GM18861 (cell line): ENCODE results near the gene KRTAP5-3.
"Not testable (repeated sequence)": the region's sequence is repeated elsewhere in the genome, so short reads cannot be mapped to it uniquely, and the experiment has no call there.

Source experiments
- ATAC-seq: cut with Tn5 transposase; IDR thresholded peaks from one replicate; pipeline ENCODE4 v1.9.1; 2021; ENCODE audit not compliant: unreplicated experiment

The KRTAP5-3 gene

DNA sequence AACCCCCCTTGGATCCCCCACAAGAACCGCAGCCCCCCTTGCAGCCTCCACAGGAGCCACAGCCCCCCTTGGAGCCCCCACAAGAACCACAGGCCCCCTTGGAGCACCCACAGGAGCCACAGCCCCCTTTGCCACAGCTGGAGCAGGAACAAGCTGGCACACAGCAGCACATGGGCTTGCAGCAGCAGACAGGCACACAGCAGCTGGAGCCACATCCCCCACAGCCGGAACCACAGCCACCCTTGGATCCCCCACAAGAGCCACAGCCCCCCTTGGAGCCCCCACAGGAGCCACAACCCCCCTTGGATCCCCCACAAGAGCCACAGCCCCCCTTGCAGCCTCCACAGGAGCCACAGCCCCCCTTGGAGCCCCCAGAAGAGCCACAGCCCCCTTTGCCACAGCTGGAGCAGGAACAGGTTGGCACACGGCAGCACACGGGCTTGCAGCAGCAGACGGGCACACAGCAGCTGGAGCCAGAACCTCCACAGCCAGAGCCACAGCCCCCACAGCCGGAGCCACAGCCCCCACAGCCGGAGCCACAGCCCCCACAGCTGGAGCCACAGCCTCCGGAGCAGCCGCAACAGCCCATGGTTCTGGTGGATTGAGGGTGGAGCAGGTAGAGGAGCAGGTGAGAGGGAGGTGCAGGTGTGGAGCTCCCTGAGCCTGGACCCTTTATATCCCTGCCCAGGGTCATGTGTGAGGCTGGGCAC, 23.4 kb downstream of the KRTAP5-3 start, which contains the start of gene KRTAP5-1:
Gene KRTAP5-1, minus strand, starts transcription at position 623 of the 710 bp plus-strand sequence. Its CDS starts 34 bp downstream, at position 589.
- not testable (repeated sequence) for ATAC-seq

DNA sequence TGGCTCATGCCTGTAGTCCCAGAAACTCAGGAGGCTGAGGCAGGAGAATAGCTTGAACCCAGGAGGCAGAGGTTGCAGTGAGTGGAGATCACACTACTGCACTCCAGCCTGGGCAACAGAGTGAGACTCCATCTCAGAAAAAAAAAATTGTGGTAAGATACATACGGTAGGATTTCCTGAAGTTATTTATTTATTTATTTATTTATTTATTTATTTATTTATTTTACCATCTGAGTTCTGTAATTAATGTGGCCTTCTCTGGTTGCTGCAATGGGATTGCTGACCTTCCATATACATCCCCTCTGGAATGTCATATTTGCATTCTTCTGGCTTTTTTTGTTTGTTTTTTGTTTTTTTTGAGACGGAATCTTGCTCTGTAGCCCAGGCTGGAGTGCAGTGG, 25.4 kb downstream of the KRTAP5-3 start:
- not testable (repeated sequence) for ATAC-seq

DNA sequence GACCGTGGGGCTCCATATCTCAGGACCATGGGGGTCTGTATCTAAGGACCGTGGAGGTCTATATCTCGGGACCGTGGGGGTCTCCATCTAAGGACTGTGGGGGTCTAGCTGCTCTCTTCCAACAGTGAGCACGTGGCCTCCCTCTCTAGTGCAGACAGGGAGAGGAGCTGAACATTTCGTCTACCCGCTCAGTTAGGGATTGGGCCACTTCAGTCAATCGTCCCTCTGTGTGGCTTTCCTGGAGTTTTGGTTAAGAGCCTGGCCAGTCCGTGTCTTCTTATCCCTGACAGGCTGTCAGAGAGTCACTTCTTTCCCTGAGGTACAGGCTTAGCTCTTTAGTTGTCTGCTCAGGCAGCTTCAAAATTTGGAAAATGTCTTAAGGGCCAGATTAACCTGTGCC, 26.3 kb downstream of the KRTAP5-3 start:
- ATAC-seq = no peak

DNA sequence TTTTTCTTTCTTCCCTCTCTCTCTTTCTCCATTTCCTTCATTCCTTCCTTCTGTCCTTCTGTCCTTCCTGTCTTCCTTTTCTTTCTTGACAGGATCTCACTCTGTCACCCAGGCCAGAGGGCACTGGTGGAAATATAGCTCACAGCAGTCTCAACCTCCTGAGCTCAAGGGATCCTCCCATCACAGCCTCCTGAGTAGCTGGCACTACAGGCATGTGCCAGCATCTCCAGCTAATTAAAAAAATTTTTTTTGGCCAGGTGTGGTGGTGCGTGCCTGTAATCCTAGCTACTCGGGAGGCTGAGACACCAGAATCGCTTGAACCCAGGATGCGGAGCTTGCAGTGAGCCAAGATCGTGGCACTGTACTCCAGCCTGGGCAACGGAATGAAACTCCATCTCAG, 31.4 kb downstream of the KRTAP5-3 start:
- ATAC-seq = no peak

DNA sequence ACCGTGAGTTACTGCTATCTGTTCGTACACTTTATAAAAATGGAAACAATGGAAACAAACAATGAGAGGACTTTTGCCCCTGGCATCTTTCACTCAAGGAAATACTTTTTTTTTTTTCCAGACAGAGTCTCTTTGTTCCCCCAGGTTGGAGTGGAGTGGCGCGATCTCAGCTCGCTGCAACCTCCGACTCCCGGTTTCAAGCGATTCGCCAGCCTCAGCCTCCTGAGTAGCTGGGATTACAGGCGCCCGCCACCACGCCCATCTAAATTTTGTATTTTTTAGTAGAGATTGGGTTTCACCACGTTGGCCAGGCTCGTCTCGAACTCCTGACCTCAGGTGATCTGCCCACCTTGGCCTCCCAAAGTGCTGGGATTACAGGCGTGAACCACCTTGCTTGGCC, 32.5 kb downstream of the KRTAP5-3 start:
- not testable (repeated sequence) for ATAC-seq

DNA sequence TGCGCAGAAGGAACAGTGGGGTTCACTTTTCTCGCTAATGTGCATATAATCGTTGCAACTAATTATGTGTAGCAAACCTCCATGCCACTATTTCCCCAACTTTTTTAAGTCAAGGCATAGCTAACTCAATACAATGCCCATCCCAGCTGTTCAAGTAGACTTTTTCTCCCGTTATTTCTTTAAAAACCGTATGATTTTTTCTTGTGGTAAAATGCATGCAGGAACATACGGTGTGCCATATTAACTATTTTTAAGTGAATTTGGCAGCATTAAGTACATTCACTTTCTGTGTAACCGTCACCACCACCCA, 33.4 kb downstream of the KRTAP5-3 start:
- no peak for ATAC-seq

DNA sequence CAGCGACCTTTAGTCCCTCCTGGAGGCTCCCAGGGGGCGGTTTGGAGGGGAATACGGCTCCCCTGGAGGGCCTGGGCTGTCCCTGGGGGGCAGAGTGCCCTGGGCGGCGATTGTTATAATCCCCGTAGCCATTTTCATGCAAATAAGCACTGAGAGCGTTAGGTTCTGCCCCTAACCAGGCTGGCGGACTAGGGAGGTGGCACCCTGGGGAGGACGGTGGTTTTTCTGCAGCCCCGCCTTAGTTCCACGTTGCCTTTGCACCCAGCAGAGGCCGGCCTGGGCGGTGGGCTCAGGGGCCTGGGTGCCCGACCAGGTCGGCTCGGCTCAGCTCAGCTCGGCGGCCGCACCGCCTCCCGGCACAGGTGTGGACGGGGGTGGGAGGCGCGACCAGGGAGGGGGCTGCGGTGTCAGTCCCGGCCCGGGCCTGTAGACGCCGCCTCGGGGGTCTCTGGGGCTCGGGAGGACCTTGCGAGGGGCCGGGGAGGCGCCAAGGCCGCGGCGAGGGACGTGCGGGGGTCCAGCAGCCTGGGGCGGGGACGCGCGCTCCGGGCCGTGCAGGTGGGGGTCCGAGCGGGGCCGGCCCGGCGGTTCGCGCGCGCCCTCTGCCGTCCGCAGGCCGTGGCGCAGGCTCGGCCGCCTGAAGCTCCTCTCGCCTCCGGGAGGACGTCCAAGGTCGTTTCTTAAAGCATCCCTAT, 33.9 kb downstream of the KRTAP5-3 start:
- ATAC-seq = no peak

DNA sequence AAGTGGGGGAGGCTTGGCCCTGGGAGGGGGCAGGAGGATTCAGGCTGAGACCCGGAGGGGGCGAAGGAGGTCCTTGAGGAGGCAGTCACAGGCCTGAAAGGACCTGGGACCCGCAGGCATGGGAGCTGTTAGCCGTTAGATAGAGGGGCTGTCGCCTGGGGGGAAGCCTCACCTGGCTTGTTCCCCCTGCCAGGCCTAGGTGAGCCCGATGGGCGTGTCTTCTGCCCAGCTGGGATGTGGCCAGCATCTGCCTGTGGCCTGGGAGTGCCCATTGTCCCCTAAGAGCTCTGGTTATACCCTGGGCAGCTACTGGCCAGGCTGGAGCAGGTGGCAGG, 34.4 kb downstream of the KRTAP5-3 start:
- no peak for ATAC-seq

DNA sequence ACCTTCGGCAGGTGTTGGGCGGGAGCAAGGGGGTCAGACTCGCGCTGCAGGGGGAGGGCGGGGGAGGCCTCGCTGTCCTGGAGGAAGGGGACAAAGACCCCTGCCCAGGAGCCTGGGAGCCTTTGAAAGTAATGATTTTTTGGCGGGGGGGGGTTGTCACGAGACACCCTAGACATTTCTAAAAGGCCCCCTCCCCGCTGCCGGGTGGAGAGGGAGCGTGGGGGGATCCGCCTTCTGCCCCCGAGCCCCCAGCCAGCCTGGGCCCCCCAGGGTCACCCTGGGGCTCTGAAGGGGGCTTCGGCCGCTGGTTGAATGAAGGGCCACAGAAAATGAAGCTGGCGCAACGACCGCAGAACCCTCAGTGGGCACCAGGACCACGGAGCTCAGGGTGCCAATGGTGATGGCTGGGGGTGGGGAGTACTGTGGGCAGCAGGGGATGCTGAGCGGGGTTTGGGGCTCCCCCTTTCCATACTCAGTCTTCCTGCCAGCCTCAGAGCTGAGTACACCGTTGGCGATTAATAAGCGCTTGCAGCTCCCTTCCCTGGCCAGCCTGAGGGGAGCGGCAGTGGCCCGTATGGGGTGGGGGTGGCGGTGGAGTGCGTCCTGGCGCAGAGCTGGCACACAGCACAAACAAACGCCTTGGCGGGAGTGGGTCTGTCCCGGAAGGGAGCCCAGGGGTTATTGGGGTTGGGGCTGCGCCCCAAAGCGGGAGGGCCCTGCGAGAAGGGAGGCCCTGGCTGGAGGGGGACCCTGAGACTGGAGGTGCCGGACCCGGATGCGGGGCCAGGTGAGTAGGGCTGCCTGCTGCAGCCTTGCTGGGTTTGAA, 35.0 kb downstream of the KRTAP5-3 start:
- no peak for ATAC-seq

DNA sequence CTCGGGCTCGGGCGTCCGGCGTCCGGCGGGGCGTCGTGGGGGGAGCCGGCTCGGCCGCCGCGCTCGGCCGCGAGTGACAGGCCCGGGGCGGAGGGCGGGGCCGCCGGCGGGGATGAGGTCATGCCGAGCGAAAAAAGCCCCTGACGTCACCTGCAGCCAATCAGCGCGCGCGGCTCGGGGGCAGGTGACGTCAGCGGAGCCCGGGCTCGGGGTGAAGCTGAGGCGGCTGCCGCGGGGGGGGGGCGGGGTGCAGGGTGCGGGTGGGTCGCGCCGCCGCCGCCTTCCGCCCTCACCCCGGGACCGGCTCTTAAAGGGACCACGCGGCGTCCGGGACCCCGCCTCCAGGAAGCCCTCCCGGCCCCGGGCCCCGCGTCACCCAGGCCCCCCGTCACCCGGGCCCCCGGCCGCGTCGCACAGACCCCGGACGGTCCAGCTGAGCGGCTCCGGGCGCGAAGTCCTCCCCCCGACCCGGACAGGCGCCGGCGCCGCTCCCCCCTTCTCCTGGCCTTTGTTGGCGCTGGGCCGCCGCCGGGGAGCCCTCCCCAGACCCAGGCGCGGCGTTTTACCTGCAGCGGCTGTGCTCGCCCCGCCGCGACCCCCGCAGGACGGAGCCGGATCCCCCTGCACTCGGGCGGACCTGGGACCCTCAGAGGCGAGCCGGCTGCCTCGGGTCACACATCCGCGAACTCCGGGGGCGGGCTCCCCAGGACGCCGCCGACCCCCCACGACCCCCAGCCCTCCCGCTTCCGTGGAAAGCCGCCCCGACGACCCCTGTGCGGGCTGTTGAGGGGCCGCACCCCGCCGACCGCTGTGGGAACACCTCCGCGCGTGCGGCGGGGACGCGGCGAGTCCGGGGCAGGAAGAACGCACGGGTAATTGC, 35.8 kb downstream of the KRTAP5-3 start, which contains the start of gene DUSP8:
Gene DUSP8, minus strand, starts transcription at position 75 of the 880 bp plus-strand sequence. CDS start 6,445 bp downstream, outside the sequence.
- peak; percentile 51 for ATAC-seq

DNA sequence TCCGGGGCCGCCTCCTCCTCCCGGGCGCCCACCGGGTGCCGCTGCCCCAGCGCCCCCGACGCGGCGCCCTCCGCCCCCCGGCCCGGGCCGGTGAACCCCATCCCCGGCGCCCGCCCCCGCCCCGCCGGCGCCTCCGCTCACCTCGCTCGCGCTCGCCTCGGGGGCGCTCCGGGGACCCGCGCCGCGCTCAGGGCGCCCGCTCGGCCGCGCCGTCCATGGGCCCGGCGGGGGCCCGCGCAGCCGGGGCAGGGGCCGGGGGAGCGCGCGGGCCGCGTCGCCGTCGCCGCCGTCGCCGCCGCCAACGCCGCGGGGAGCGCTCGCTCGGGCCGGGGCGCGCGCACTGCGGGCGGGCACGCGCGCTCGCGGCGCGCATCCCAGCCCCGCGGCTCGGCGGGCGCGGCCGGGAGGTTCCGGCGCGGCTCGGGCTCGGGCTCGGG, 36.5 kb downstream of the KRTAP5-3 start:
- no peak for ATAC-seq

DNA sequence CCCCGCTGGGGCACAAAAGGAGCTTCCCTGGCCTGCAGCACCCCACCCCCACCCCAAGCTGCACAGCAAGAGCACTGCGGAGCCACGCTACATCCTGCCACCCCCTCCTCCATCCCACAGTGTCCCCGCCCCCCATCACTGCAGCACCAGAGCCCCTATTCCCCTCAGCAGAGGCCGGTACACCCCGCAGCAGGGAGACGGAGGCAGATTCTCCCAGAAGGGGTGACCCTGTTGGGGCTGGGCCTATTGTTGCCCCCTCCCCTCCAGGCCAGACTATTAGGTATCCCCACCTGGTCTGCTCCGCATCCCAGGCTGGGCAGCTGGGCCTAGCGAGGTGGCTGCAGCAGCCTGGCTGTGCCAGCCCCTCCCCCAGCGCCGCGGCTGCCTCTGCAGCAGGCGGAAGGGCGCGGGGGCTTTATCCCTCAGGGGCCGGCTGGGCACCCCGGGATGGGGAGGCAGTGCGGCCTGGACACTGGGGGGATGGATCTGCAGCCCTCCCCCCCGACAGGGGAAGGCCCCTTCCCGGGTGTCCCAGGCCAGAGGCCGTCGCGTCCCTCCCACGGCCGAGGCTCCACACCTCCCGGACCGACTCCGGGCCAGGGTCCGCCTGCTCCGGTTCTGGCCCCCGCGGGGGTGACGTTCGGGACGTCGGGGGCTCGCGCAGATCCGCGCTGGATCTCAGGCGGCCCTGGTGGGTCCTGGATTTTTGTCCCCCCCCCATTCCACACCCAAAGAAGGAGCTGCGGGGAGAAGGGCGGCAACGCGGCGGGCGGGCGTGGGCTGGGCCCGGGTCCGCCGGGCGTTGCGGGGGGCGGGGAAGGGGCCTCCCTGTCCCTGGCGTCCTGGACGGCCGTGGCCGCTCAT, 37.1 kb downstream of the KRTAP5-3 start:
- no peak for ATAC-seq

DNA sequence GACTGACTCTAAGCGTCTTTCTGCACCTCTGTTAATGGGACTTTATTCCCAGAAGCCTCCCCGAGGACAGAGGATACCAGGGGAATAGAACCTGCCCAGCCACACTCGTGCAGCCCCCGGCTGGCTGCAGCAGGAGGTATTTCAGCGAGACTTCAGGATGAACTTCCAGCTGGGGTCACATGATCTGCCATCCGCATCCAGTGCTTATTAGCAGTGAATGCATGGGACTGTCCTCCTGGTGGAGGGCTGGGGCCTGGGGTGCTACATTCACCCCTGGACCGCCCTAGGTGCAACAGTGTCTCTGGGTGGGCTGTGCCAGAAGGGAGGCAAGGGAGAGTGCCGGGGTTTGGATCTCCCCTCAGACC, 37.8 kb downstream of the KRTAP5-3 start:
- ATAC-seq = no peak

DNA sequence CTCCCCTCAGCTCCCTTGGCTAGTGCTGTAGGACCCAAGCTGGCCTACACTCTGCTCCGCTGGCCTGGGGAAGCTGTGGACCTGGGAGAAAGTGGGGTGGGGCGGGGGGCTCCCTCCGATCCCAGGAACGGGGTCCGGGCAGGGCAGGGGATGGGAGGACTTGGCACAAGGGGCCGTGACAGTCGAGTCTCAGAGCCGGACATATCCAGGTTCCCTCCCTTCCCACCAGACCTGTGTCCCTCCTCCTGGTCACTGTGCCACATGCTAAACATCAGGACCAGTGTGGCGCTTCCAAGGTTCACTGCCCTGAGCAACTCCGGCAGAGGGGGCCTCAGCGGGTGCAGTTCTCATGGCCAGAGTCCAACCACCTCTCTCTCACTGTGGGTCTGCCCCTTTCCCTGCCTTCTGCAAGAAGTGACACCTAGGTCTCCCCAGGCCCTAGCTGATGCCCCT, 38.2 kb downstream of the KRTAP5-3 start:
- ATAC-seq = no peak

DNA sequence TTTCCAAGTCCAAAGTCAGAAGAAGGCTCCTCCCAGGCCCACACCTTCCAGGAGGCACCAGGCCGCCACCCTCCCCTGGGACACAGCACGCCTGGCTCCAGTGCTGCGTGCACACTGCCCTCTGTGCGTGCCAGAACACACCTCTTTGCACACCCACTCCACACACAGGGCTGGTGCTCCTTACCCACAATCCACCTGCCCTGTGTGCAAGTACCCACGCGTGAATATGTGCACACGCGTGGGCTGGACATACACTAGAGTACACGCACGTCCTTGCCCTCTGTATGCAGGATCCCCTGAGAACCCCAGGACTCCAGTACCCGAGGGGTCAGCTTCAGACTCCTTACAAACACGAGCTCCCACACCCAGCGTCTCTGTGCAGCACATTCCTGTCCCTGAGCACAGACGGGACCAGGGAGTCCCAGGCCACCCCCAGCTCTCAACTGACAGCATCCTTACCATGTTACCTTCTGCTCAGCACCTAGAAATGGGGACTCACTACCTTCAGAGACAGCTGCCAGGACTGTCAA, 38.9 kb downstream of the KRTAP5-3 start:
- no peak for ATAC-seq

DNA sequence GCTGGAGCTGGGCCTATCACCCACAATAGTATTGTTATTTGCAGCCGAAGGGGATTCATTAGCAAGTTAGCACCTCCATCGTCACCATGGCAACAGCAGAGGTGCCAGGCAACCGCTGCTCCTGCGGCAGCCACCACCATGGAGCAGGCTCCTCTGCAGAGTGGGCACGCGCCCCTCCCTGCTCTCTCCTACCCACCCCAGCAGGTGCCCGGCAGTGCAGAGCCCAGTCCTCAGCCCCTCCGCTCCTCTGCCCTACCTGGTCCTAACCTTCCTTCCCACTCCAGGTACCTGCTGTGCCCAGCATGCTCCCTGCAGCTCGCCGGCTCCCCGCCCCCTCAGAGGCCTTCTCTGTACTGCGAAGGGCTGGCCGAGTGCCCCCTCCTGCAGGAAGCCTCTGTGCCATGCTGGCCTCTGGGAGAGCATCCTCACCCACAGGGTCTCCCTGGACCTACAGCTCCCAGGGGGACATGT, 39.8 kb downstream of the KRTAP5-3 start:
- ATAC-seq = no peak

DNA sequence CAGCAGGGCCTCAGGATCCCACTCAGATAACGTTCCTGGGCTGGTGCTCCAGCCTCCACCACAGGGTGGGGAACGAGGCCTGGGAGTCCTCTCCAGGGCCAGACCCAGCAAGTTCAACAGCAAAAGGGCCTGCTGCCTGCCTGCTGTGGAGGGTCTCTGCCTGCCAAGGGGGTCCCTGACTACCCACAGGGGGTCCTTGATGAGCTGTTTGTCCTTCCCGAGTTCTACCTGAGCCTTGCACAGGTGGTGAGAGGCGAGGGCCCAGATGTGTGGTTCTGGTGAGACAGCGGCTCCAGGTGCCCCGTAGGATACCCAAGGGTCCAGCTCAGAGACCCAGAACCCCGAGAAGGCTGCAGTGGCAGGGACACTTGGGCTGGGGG, 40.6 kb downstream of the KRTAP5-3 start:
- ATAC-seq = no peak

DNA sequence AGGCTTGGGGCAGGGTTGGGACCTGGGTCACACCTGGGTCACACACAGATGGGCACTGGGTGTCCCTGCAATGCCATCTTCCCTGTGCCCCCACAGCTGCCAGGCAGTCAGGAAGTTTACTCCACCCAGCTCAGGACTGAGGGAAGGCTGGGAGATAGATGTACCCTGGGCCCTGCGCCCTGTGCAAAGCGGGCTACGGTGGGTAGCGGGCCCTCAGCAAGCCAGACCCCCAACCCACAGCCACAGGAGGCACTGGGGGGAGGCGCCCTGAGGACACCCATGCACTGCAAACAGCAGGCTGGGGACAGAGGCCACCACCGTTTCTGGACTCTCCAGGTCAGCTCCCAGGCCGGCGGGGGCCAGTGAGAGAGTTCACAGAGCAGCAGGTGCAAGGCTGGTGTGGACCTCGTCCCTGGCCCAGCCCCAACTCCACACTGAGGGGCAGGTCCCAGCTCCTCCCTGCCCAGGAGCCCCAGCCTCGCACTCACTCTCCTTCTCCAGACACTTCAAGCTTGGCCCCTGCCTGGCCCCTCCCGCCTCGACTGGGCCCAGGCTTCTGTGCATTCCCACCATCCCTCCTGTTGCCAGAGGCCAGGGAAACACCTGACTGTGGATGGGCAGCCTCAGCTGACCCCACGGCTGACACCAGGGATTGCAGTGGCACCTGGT, 41.1 kb downstream of the KRTAP5-3 start:
- ATAC-seq = no peak
